ENCODE data around the gene ARHGAP44.

ARHGAP44 gene

DNA sequence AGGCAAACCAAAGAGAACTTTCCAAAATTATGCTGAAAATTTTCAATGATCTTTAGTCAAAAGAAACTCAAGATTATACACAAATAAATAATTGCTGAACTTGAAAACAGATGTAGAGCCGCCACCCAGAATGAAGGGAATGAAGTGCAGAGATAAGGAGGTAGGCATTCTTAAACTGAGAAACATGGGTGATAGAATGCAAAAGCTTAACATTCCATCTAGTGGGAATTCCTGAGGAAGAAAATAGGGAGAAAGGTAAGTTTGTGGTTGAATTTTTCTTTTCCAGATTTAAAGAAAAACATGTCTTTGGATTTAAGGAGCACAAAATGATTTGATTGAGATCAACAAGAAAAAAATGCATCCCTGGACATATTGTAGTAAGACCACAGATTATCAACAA lies 120.2 kb downstream of the ARHGAP44 start:
- FAIRE-seq (no peak), DNase-seq (ENCODE audit: insufficient read length, low spot score) (no peak)
- TF ChIP-seq POLR2A (IDR thresholded peaks at IDR 0.05; ENCODE audit: low read depth, low read length) (no peak), POU2F2 (IDR thresholded peaks at IDR 0.05; ENCODE audit: low read depth, low read length) (no peak), PAX5 (IDR thresholded peaks at IDR 0.05; ENCODE audit: insufficient read depth, low read length, severe bottlenecking) (no peak), POLR2AphosphoS5 (IDR thresholded peaks at IDR 0.05; ENCODE audit: low read depth, low read length) (no peak), SPI1 (IDR thresholded peaks at IDR 0.05; ENCODE audit: low read depth, low read length) (no peak), TAF1 (IDR thresholded peaks at IDR 0.05; ENCODE audit: low read depth, low read length) (no peak)

DNA sequence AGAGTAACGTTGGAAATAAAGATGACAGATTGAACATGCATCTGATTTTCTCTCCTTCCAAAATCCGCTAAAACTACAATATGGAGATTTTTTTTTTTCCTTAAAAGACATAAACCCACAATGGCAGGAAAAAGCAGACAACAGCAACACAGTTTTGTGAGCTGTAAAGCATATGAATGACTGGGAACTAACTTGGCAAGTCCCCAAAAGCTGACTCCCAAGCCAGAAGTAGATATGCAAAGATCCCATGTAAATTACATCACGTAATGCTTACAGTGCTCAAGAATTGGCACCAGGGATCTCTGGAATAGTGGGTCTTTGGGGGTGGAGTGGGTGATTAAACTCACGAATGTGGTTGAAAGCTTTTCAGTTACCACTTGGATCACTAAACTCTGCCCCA lies 121.9 kb downstream of the ARHGAP44 start:
- no peak for DNase-seq (ENCODE audit: insufficient read length, low spot score)
- TF ChIP-seq TAF1 (IDR thresholded peaks at IDR 0.05; ENCODE audit: low read depth, low read length) (no peak), SPI1 (IDR thresholded peaks at IDR 0.05; ENCODE audit: low read depth, low read length) (no peak), POLR2A (IDR thresholded peaks at IDR 0.05; ENCODE audit: low read depth, low read length) (no peak), POU2F2 (IDR thresholded peaks at IDR 0.05; ENCODE audit: low read depth, low read length) (no peak), POLR2AphosphoS5 (IDR thresholded peaks at IDR 0.05; ENCODE audit: low read depth, low read length) (no peak), PAX5 (IDR thresholded peaks at IDR 0.05; ENCODE audit: insufficient read depth, low read length, severe bottlenecking) (no peak)
- no peak for FAIRE-seq

DNA sequence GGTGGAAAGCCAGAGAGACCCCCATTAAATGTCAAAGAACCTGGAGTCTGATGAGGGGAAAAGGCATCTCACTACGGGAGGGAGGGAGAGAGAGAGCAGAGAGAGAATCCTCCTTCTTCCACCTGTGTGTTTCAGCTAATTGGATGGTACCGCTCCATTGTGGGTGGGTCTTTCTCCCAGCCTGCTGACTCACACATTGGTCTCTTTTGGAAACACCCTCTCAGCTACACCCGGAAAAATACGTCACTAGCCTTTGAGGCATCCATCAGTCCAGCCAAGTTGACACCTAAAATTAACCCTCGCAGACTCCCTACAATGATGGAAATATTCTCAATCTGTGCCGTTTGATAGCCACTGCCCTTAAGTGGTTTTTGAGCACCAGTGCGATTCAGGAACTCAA lies 128.1 kb downstream of the ARHGAP44 start:
- no peak for DNase-seq (ENCODE audit: insufficient read length, low spot score)
- TF ChIP-seq TAF1 (IDR thresholded peaks at IDR 0.05; ENCODE audit: low read depth, low read length) (no peak), POLR2A (IDR thresholded peaks at IDR 0.05; ENCODE audit: low read depth, low read length) (no peak), SPI1 (IDR thresholded peaks at IDR 0.05; ENCODE audit: low read depth, low read length) (no peak), POU2F2 (IDR thresholded peaks at IDR 0.05; ENCODE audit: low read depth, low read length) (no peak), PAX5 (IDR thresholded peaks at IDR 0.05; ENCODE audit: insufficient read depth, low read length, severe bottlenecking) (no peak), POLR2AphosphoS5 (IDR thresholded peaks at IDR 0.05; ENCODE audit: low read depth, low read length) (no peak)
- no peak for FAIRE-seq

DNA sequence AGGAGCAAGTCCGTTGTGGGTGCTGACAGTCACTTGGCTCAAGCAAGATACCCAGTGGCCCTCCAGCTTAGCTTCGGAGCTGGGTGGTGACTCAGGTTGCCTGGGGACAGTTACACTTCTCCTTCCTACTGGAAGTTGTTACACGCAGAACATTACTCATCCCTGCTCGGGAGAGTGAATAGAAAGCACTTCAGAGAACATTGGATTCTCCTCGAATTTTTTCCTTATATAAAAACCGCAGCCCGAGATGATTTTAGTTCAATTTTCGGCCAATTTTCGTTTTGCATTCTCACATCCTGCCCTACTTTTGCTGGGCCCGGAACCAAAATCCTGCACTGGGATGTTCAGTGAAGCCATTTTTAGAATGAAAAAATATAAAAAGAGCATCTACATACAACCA lies 128.8 kb downstream of the ARHGAP44 start:
- no peak for TF ChIP-seq POU2F2 (IDR thresholded peaks at IDR 0.05; ENCODE audit: low read depth, low read length)
- no peak for TF ChIP-seq POLR2AphosphoS5 (IDR thresholded peaks at IDR 0.05; ENCODE audit: low read depth, low read length)
- no peak for TF ChIP-seq POLR2A (IDR thresholded peaks at IDR 0.05; ENCODE audit: low read depth, low read length)
- TF ChIP-seq SPI1 (IDR thresholded peaks at IDR 0.05; ENCODE audit: low read depth, low read length) = no peak
- TF ChIP-seq TAF1 (IDR thresholded peaks at IDR 0.05; ENCODE audit: low read depth, low read length) = no peak
- no peak for TF ChIP-seq PAX5 (IDR thresholded peaks at IDR 0.05; ENCODE audit: insufficient read depth, low read length, severe bottlenecking)
- no peak for DNase-seq (ENCODE audit: insufficient read length, low spot score)
- no peak for FAIRE-seq

DNA sequence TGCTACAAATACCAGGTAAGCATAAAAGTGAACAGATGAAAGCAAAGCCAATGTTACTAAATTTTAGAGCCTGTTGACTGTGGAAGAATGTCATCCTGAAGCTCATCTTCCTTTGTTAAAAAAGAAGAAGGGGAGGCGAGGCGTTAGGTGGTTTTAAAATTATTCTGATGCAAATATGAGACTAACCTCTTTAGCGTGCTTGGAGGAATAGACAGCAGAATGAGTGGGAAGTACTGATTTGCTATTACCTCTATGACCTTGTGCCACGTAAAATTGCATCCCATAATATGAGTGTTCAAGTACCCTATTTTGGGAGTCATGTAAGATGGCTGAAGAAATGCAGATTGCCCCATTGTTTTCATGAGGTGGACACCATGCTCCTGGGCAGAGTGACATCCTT lies 132.8 kb downstream of the ARHGAP44 start:
- TF ChIP-seq TAF1 (IDR thresholded peaks at IDR 0.05; ENCODE audit: low read depth, low read length) (no peak), SPI1 (IDR thresholded peaks at IDR 0.05; ENCODE audit: low read depth, low read length) (no peak), PAX5 (IDR thresholded peaks at IDR 0.05; ENCODE audit: insufficient read depth, low read length, severe bottlenecking) (no peak), POLR2AphosphoS5 (IDR thresholded peaks at IDR 0.05; ENCODE audit: low read depth, low read length) (no peak), POLR2A (IDR thresholded peaks at IDR 0.05; ENCODE audit: low read depth, low read length) (no peak), POU2F2 (IDR thresholded peaks at IDR 0.05; ENCODE audit: low read depth, low read length) (no peak)
- DNase-seq (ENCODE audit: insufficient read length, low spot score) = no peak
- FAIRE-seq = no peak

DNA sequence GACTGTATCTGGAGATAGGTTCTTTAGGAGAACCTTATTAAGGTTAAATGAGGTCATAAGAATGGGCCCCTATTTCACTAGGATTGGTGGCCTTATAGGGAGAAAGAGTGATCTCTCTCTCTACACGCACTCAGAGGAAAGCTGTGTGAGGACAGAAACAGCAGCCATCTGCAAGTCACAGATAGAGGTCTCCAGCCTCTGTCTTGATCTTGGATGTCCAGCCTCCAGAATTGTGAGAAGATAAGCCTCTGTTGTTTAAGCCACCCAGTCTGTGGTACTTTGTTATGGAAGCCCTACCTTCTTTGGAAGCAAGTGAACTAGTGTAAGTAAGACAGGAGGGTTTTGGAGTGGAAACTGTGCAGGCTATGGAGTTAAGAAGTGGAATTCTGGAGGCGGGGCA lies 135.3 kb downstream of the ARHGAP44 start:
- FAIRE-seq = no peak
- DNase-seq (ENCODE audit: insufficient read length, low spot score) = no peak
- TF ChIP-seq SPI1 (IDR thresholded peaks at IDR 0.05; ENCODE audit: low read depth, low read length) (no peak), POU2F2 (IDR thresholded peaks at IDR 0.05; ENCODE audit: low read depth, low read length) (no peak), PAX5 (IDR thresholded peaks at IDR 0.05; ENCODE audit: insufficient read depth, low read length, severe bottlenecking) (no peak), TAF1 (IDR thresholded peaks at IDR 0.05; ENCODE audit: low read depth, low read length) (no peak), POLR2AphosphoS5 (IDR thresholded peaks at IDR 0.05; ENCODE audit: low read depth, low read length) (no peak), POLR2A (IDR thresholded peaks at IDR 0.05; ENCODE audit: low read depth, low read length) (no peak)

DNA sequence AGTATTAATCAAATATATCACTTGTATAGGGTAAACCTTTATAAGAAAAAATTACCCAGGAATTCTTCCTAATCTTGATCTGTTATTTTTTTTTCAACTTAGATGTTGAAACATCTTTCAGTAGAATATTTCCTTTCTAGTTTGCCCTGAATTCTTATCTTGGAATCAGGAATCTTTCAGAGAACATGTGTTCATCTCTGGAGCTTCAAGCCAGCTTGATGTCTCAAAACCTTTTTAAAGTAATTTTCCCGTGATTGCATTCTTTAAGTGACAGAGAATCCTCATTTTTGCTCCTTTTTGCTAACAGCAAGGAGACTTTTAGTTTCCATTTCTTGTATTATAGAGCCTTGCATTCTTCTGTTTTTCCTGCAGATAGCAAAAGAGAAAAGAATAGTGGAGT lies 137.7 kb downstream of the ARHGAP44 start:
- TF ChIP-seq POU2F2 (IDR thresholded peaks at IDR 0.05; ENCODE audit: low read depth, low read length) = no peak
- no peak for DNase-seq (ENCODE audit: insufficient read length, low spot score)
- no peak for FAIRE-seq

DNA sequence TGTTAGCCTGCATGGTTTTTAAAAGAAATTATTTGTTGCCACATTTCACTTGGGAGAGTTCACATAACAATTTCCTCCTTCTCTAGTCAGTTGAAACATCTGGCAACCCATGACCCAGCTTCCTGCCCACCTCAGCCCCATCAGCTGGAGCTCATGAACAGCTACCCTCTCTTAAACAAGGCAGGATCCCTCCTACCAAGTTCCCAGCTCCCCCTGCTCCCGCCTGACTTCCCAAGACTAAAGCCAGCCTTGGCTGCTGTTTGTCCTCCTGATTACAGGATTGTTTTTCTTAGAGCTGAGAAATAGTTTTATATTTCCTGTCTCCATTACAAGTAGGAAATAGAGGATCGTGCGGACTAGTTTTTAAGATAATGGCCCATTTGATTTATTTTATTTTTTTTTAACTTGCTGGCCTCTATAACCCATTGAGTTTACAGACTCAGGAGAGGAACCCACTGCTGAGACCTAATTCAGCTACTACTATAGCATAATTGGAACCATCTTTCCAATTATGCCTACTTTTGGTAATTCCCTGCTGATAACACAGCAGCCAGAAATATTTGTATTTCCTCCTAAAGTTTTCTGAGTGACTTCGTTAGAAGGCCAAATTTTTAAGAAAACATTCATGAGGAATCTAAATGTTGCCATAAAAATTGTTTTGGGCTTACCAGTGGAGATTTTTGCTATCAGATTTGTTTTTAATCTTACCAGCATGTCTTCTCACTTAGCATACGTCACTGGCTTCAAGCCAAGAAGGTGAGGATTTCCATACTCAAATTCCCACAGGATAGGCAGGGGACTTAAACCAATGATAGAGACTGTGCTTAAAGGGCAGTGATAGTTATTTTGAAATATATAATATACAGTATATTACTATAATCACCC lies 138.5 kb downstream of the ARHGAP44 start:
- no peak for FAIRE-seq
- no peak for DNase-seq (ENCODE audit: insufficient read length, low spot score)
- no peak for TF ChIP-seq SPI1 (IDR thresholded peaks at IDR 0.05; ENCODE audit: low read depth, low read length)
- no peak for TF ChIP-seq POLR2A (IDR thresholded peaks at IDR 0.05; ENCODE audit: low read depth, low read length)
- no peak for TF ChIP-seq POLR2AphosphoS5 (IDR thresholded peaks at IDR 0.05; ENCODE audit: low read depth, low read length)
- no peak for TF ChIP-seq PAX5 (IDR thresholded peaks at IDR 0.05; ENCODE audit: insufficient read depth, low read length, severe bottlenecking)
- TF ChIP-seq POU2F2 (IDR thresholded peaks at IDR 0.05; ENCODE audit: low read depth, low read length) = no peak
- TF ChIP-seq TAF1 (IDR thresholded peaks at IDR 0.05; ENCODE audit: low read depth, low read length) = no peak

DNA sequence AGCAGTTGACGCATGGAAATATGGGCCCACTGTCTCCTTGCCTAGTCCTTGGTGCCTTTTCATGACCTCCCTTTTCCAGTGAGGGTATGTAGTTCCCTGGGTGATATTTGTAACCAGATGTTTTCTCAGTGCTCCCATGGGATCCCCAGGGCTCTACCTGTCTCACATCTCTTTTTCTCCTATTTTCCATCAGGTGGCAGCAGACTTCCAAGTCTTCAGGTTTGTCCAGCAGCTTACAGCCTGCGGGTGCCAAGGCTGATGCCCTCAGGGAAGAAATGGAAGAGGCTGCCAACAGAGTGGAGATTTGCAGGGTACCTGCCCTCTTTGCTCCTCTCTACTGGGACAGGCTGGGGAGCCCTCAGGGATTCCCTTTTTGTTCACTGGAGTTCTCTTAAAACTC lies 139.4 kb downstream of the ARHGAP44 start:
- no peak for DNase-seq (ENCODE audit: insufficient read length, low spot score)
- FAIRE-seq = no peak
- TF ChIP-seq TAF1 (IDR thresholded peaks at IDR 0.05; ENCODE audit: low read depth, low read length) (no peak), PAX5 (IDR thresholded peaks at IDR 0.05; ENCODE audit: insufficient read depth, low read length, severe bottlenecking) (no peak), POLR2AphosphoS5 (IDR thresholded peaks at IDR 0.05; ENCODE audit: low read depth, low read length) (no peak), POU2F2 (IDR thresholded peaks at IDR 0.05; ENCODE audit: low read depth, low read length) (no peak), SPI1 (IDR thresholded peaks at IDR 0.05; ENCODE audit: low read depth, low read length) (no peak), POLR2A (IDR thresholded peaks at IDR 0.05; ENCODE audit: low read depth, low read length) (no peak)

DNA sequence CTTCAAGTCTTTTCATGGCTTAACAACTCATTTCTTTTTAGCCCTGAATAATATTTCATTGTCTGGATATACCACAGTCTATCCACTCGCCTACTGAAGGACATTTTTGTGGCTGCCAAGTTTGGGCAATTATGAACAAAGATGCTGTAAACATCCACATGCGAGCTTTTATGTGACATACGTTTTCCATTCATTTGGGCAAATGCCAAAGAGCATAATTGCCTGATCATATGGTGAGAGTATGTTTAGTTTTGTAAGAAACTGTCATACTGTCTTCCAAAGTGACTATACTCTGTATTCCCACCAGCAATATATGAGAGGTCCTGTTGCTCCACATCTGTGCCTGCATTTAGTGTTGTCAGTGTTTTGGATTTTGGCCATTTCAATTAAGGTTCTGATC lies 147.2 kb downstream of the ARHGAP44 start:
- TF ChIP-seq TAF1 (IDR thresholded peaks at IDR 0.05; ENCODE audit: low read depth, low read length) (no peak), POU2F2 (IDR thresholded peaks at IDR 0.05; ENCODE audit: low read depth, low read length) (no peak), PAX5 (IDR thresholded peaks at IDR 0.05; ENCODE audit: insufficient read depth, low read length, severe bottlenecking) (no peak), POLR2A (IDR thresholded peaks at IDR 0.05; ENCODE audit: low read depth, low read length) (no peak), SPI1 (IDR thresholded peaks at IDR 0.05; ENCODE audit: low read depth, low read length) (no peak), POLR2AphosphoS5 (IDR thresholded peaks at IDR 0.05; ENCODE audit: low read depth, low read length) (no peak)
- DNase-seq (ENCODE audit: insufficient read length, low spot score) (no peak), FAIRE-seq (no peak)

All from GM12891 (cell line).